ENCODE measurements around the gene GPR33. TPM values are rescaled to one million over a fixed set of nuclear protein-coding genes. Genes with fewer than 3 reads are reported as not detected.
"Not testable (repeated sequence)": the region's sequence is repeated elsewhere in the genome, so short reads cannot be mapped to it uniquely, and the experiment has no call there.

GPR33 gene
- total RNA-seq, 1 donor from 2014 or later: not detected

DNA sequence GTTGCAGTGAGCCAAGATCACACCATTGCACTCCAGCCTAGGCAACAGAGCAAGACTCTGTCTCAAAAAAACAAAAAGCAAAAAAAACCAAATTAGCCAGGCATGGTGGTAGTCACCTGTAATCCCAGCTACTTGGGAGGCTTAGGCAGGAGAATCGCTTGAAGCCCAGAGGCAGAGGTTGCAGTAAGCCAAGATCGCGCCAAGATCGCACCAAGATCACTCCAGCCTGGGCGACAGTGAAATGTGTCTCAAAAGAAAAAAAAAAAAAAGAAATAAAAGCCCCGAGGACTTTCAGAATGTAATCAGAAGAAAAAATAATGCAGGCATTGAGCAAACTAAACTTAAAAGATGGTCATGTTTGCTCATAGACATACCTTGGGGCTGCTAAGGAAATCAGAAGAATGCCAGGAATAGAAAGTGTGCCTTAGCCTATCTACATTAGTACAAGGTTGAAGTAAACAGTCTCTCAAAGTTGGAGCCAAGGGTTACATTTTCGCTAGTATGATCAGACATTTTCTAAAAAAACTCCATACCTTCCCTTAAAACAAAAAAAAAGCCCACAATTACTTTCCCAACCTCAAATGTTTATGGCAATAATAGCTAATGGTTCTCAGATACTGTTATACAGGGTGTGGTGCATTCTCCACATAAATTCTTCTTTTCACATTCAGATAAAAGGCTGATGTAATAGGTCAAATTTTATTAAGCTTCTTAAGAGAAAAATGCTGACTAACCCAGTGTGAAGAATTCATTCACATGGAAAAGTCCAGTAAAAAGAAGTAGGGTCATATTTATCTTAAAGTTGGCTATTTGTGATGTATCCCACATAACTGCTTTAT is 46.3 kb downstream of the GPR33 start:
- Histone ChIP-seq H3K4me3 (ENCODE audit: low read depth, low read length) (no peak overlapping the region), H3K27me3 (ENCODE audit: control insufficient read depth, insufficient read depth, low read length) (no peaks in the 10 kb centered on the region), H3K36me3 (ENCODE audit: control insufficient read depth, insufficient read depth, low read length) (no peaks in the 10 kb centered on the region)
- no peak for TF ChIP-seq CTCF (IDR thresholded peaks at IDR 0.05; ENCODE audit: insufficient read depth, low read length, severe bottlenecking)
- no peak for DNase-seq (ENCODE audit: low read depth)
- no peak for FAIRE-seq

DNA sequence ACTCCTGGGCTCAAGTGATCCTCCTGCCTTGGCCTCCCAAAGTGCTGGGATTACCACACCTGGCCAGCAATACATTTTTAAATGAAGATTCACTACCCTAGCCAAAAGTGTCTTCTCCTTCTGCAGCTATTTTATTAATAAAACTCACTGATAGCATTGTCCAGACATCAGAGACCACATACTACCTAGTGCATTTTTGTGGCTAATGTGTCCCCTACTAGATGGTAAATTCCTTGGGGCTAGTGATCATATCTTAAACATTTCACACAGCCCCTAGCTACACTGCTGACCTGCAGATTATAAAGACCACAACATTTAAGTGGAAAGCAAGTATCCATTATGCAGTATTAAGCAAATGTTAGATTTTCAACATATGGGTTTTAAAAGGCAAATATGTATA is 47.6 kb downstream of the GPR33 start:
- no peaks in the 10 kb centered on the region for H3K27me3 ChIP-seq (ENCODE audit: control insufficient read depth, insufficient read depth, low read length)
- no peak for DNase-seq (ENCODE audit: low read depth)
- no peak overlapping the region for H3K4me3 ChIP-seq (ENCODE audit: low read depth, low read length)
- no peak for TF ChIP-seq CTCF (IDR thresholded peaks at IDR 0.05; ENCODE audit: insufficient read depth, low read length, severe bottlenecking)
- H3K36me3 ChIP-seq (ENCODE audit: control insufficient read depth, insufficient read depth, low read length): no peaks in the 10 kb centered on the region
- no peak for FAIRE-seq

DNA sequence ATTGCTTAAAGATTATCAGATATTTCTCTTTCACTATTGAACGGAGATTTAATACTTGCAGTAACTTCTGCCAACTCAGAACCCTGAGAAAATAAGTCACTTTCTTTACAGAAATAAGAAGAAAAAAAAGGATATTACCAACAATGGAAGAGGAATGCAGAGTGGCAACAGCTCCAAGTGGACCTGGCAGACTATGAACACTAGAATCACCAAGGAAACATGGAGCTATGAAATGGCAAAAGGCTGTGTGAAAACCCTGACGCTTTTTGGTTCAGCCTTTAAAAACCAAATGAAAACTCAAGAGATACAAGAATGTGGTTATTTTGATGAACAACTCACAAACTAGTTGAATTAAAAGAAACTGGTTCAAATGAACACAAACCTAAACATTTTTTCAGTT is 48.3 kb downstream of the GPR33 start:
- no peak for TF ChIP-seq CTCF (IDR thresholded peaks at IDR 0.05; ENCODE audit: insufficient read depth, low read length, severe bottlenecking)
- no peak overlapping the region for H3K4me3 ChIP-seq (ENCODE audit: low read depth, low read length)
- no peak for FAIRE-seq

GRCh38 chr14:31437045-31437691 is 50.7 kb downstream of the GPR33 start:
- FAIRE-seq: not testable (repeated sequence)

More for the DNA sequence above, 48.3 kb downstream of the GPR33 start:
- DNase-seq (ENCODE audit: low read depth): no peak
- no peaks in the 10 kb centered on the region for H3K36me3 ChIP-seq (ENCODE audit: control insufficient read depth, insufficient read depth, low read length)
- no peaks in the 10 kb centered on the region for H3K27me3 ChIP-seq (ENCODE audit: control insufficient read depth, insufficient read depth, low read length)

GRCh38 chr14:31435276-31435675 is 52.6 kb downstream of the GPR33 start:
- Histone ChIP-seq H3K36me3 (ENCODE audit: control insufficient read depth, insufficient read depth, low read length) (no peaks in the 10 kb centered on the region), H3K27me3 (ENCODE audit: control insufficient read depth, insufficient read depth, low read length) (no peaks in the 10 kb centered on the region), H3K4me3 (ENCODE audit: low read depth, low read length) (no peak overlapping the region)
- no peak for DNase-seq (ENCODE audit: low read depth)
- FAIRE-seq: no peak
- no peak for TF ChIP-seq CTCF (IDR thresholded peaks at IDR 0.05; ENCODE audit: insufficient read depth, low read length, severe bottlenecking)

More at GRCh38 chr14:31437045-31437691, 50.7 kb downstream of the GPR33 start:
- not testable (repeated sequence) for DNase-seq (ENCODE audit: low read depth); H3K4me3 ChIP-seq (ENCODE audit: low read depth, low read length); H3K27me3 ChIP-seq (ENCODE audit: control insufficient read depth, insufficient read depth, low read length); H3K36me3 ChIP-seq (ENCODE audit: control insufficient read depth, insufficient read depth, low read length)

Other genes starting within 250 kb of the GPR33 start
- gene HEATR5A, start 67.5 kb downstream of the GPR33 start, total RNA-seq: 15.5 and 15.8 TPM in 2 replicates
- gene DTD2, start 30.5 kb downstream of the GPR33 start, total RNA-seq: 36.2 and 57.9 TPM in 2 replicates
- 9.5 and 12.4 TPM in 2 replicates for gene NUBPL, start 73.4 kb upstream of the GPR33 start, total RNA-seq

All from bronchial epithelial cell (primary cell).